ENCODE data around the gene OBI1. TPM values are rescaled to one million over a fixed set of nuclear protein-coding genes. Genes with fewer than 3 reads are reported as not detected.

The OBI1 gene
- polyA plus RNA-seq, 2 of the 4 experiments (the other 2 are of a cell fraction), result 8.7 to 13.9 TPM

DNA sequence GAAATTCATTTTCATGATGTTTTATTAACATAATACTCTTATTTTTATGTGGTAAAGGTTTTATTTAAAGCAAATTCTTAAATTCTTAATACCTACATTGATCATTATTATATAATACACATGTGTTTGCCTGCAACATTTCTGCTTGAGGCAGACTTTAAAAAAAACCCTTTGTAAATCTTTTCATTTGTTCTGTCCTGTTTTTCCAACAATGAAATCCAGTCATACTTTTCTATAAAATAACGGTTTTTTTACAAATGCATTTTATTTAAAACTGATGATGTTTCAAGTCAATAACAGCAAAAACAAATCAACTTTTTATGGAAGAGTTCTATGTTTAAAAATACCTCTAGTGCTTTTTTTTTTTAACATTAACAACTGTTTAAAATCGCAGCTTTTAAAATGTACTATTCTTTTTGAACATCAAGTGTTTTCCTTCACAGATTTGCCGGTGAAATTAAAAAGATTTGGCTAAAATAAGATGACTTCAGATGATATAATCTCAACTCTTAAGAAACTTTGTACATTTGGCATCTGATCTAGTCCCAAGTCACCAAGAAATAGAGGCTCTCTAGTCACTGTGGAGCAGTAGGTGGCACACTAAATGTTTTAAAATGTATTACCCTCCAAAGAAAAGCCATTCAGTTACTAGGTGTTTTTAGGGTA lies 60.7 kb downstream of the OBI1 start:
- Histone ChIP-seq H3K9me3 (no peaks in the 10 kb centered on the region), H3K27ac (no peak overlapping the region), H3K4me3 (no peak overlapping the region), H3K4me2 (no peak overlapping the region), H3K4me1 (no peaks in the 10 kb centered on the region)
- ChIA-PET CTCF (no interaction called here), POLR2A (no interaction called here)
- TF ChIP-seq HOXB13 (CRISPR knock-in tag; IDR thresholded peaks at IDR 0.05; ENCODE audit: low read depth) (no peak), TP53 (CRISPR knock-in tag; IDR thresholded peaks at IDR 0.05) (no peak), CEBPB (IDR thresholded peaks at IDR 0.05) (no peak), EHF (CRISPR knock-in tag; IDR thresholded peaks at IDR 0.05) (no peak), EP300 (IDR thresholded peaks at IDR 0.05) (no peak), MAZ (IDR thresholded peaks at IDR 0.05; ENCODE audit: borderline replicate concordance, low read depth, low read length) (no peak), RFX5 (IDR thresholded peaks at IDR 0.05) (no peak), ZFP36 (IDR thresholded peaks at IDR 0.05; ENCODE audit: borderline replicate concordance, partially characterized antibody) (no peak), FOSB (CRISPR knock-in tag; IDR thresholded peaks at IDR 0.05) (no peak), ZSCAN20 (CRISPR knock-in tag; IDR thresholded peaks at IDR 0.05) (no peak), MAFK (IDR thresholded peaks at IDR 0.05; ENCODE audit: partially characterized antibody) (no peak), JUN (IDR thresholded peaks at IDR 0.05) (no peak), RNF2 (IDR thresholded peaks at IDR 0.05; ENCODE audit: borderline replicate concordance, low read depth) (no peak), ESRRA (IDR thresholded peaks at IDR 0.05; ENCODE audit: borderline replicate concordance, low read length) (no peak)
- TF ChIP-seq, protein P1, sequence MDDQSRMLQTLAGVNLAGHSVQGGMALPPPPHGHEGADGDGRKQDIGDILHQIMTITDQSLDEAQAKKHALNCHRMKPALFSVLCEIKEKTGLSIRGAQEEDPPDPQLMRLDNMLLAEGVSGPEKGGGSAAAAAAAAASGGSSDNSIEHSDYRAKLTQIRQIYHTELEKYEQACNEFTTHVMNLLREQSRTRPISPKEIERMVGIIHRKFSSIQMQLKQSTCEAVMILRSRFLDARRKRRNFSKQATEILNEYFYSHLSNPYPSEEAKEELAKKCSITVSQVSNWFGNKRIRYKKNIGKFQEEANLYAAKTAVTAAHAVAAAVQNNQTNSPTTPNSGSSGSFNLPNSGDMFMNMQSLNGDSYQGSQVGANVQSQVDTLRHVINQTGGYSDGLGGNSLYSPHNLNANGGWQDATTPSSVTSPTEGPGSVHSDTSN (IDR thresholded peaks at IDR 0.05), result no peak
- TF ChIP-seq, protein P2, sequence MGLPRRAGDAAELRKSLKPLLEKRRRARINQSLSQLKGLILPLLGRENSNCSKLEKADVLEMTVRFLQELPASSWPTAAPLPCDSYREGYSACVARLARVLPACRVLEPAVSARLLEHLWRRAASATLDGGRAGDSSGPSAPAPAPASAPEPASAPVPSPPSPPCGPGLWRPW (IDR thresholded peaks at IDR 0.05), result no peak
- TF ChIP-seq, protein P3, sequence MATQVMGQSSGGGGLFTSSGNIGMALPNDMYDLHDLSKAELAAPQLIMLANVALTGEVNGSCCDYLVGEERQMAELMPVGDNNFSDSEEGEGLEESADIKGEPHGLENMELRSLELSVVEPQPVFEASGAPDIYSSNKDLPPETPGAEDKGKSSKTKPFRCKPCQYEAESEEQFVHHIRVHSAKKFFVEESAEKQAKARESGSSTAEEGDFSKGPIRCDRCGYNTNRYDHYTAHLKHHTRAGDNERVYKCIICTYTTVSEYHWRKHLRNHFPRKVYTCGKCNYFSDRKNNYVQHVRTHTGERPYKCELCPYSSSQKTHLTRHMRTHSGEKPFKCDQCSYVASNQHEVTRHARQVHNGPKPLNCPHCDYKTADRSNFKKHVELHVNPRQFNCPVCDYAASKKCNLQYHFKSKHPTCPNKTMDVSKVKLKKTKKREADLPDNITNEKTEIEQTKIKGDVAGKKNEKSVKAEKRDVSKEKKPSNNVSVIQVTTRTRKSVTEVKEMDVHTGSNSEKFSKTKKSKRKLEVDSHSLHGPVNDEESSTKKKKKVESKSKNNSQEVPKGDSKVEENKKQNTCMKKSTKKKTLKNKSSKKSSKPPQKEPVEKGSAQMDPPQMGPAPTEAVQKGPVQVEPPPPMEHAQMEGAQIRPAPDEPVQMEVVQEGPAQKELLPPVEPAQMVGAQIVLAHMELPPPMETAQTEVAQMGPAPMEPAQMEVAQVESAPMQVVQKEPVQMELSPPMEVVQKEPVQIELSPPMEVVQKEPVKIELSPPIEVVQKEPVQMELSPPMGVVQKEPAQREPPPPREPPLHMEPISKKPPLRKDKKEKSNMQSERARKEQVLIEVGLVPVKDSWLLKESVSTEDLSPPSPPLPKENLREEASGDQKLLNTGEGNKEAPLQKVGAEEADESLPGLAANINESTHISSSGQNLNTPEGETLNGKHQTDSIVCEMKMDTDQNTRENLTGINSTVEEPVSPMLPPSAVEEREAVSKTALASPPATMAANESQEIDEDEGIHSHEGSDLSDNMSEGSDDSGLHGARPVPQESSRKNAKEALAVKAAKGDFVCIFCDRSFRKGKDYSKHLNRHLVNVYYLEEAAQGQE (IDR thresholded peaks at IDR 0.05), result no peak
- TF ChIP-seq, protein P4, sequence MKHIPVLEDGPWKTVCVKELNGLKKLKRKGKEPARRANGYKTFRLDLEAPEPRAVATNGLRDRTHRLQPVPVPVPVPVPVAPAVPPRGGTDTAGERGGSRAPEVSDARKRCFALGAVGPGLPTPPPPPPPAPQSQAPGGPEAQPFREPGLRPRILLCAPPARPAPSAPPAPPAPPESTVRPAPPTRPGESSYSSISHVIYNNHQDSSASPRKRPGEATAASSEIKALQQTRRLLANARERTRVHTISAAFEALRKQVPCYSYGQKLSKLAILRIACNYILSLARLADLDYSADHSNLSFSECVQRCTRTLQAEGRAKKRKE (CRISPR knock-in tag; IDR thresholded peaks at IDR 0.05; ENCODE audit: low read depth), result no peak
- TF ChIP-seq, protein P5, sequence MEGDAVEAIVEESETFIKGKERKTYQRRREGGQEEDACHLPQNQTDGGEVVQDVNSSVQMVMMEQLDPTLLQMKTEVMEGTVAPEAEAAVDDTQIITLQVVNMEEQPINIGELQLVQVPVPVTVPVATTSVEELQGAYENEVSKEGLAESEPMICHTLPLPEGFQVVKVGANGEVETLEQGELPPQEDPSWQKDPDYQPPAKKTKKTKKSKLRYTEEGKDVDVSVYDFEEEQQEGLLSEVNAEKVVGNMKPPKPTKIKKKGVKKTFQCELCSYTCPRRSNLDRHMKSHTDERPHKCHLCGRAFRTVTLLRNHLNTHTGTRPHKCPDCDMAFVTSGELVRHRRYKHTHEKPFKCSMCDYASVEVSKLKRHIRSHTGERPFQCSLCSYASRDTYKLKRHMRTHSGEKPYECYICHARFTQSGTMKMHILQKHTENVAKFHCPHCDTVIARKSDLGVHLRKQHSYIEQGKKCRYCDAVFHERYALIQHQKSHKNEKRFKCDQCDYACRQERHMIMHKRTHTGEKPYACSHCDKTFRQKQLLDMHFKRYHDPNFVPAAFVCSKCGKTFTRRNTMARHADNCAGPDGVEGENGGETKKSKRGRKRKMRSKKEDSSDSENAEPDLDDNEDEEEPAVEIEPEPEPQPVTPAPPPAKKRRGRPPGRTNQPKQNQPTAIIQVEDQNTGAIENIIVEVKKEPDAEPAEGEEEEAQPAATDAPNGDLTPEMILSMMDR (IDR thresholded peaks at IDR 0.05), result no peak
- TF ChIP-seq, protein P6, sequence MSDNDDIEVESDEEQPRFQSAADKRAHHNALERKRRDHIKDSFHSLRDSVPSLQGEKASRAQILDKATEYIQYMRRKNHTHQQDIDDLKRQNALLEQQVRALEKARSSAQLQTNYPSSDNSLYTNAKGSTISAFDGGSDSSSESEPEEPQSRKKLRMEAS (IDR thresholded peaks at IDR 0.05), result no peak
- no peak for DNase-seq (ENCODE audit: low read depth in 1 of 2, low spot score in 1 of 2)
- WGBS (ENCODE audit: missing lambda C conversion rate), result 48% methylated on average over 3 of the region's 3 CpGs
- ATAC-seq, result no peak
- FAIRE-seq, result no peak
